Cardiac fibroblast (primary cell): Measurements from ENCODE around the gene TANC1.

Experiments used
- DNase-seq, 2 donors: peaks; one replicate each; pipeline versions ENCODE4 v3.0.0 to v3.0.0-alpha.2; 2010; ENCODE audit warnings: low read depth in 2 of 2
- H3K4me3 ChIP-seq, 2 donors: replicated peaks in 1 of 2; 1 replicate in 1 of 2; 2 replicates in 1 of 2; pipeline ENCODE4 v1.5.1; 2011; ENCODE audit warnings: low read depth in 2 of 2, low read length in 2 of 2, mild to moderate bottlenecking in 2 of 2, moderate library complexity in 1 of 2
- CTCF ChIP-seq: IDR thresholded peaks from one replicate; pipeline ENCODE4 v1.5.1; 2011; ENCODE audit warnings: low read depth, mild to moderate bottlenecking, low read length, inconsistent platforms

The TANC1 gene

GRCh38 chr2:159256159-159256558 is 287.7 kb downstream of the TANC1 start:
- no peak for TF ChIP-seq CTCF
- H3K4me3 ChIP-seq = no peak overlapping the region
- peak; percentile 15 to 59 for DNase-seq

GRCh38 chr2:159262226-159262625 is 293.8 kb downstream of the TANC1 start:
- TF ChIP-seq CTCF = no peak
- DNase-seq = no peak
- no peak overlapping the region for H3K4me3 ChIP-seq

GRCh38 chr2:159262904-159263303 is 294.5 kb downstream of the TANC1 start:
- TF ChIP-seq CTCF = no peak
- peak in 1 of 2 donors; percentile 24 for DNase-seq

GRCh38 chr2:159265171-159265576 is 296.7 kb downstream of the TANC1 start:
- DNase-seq = peak; percentile 41 to 50
- no peak for TF ChIP-seq CTCF
- no peak overlapping the region for H3K4me3 ChIP-seq

More at GRCh38 chr2:159262904-159263303, 294.5 kb downstream of the TANC1 start:
- H3K4me3 ChIP-seq = no peak overlapping the region

GRCh38 chr2:159266554-159266953 is 298.1 kb downstream of the TANC1 start:
- TF ChIP-seq CTCF = no peak
- DNase-seq = no peak
- no peak overlapping the region for H3K4me3 ChIP-seq

- no peak overlapping the region for H3K4me3 ChIP-seq
- TF ChIP-seq CTCF = no peak
- DNase-seq = no peak
These were observed 299.5 kb downstream of the TANC1 start for GRCh38 chr2:159267921-159268320.

GRCh38 chr2:159270744-159271379 is 302.4 kb downstream of the TANC1 start:
- TF ChIP-seq CTCF = no peak

More at GRCh38 chr2:159270744-159271379, 302.4 kb downstream of the TANC1 start:
- no peak for DNase-seq
- H3K4me3 ChIP-seq = no peak overlapping the region
